ENCODE measurements around the gene ULK3. TPM values are rescaled to one million over a fixed set of nuclear protein-coding genes. Genes with fewer than 3 reads are reported as not detected.

The ULK3 gene
- total RNA-seq, 1 donor from 2014 or later = 52.1 TPM

DNA sequence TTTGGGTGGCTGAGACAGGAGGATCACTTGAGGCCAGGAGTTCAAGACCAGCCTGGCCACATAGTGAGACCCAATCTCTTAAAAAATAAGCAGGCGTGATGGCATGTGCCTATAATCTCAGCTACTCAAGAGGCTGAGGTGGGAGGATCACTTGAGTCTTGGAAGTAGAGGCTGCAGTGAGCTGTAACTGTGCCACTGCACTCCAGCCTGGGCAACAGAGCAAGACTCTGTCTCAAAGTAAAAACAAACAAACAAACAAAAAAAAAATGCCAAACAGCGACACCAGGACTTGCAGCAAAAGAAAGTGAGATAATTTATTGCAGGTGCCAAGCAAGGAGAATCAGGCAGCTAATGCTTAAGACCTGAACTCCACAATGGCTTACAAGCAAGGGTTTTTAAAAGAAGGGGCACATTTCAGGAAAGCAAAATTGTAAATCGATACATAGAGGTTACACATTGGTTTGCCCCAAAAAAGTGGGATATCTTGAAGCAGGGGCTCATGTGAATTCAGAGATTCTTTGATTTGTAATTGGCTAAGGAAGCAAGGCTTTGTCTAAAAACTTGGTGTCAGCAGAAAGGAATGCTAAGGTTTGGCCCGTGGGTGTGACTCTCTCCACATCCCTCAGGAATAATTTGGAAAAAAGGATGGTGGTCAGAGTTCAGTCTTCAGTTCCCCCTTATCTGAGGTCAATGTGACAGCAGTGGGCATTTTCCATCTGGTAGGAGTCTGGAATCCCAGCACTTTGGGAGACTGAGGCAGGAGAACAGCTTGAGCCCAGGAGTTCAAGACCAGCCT lies 41.7 kb upstream of the ULK3 start:
- ChIA-PET CTCF (interaction anchor here (0.6 to 1.7 kb wide), 2 partner anchors 16 to 89 kb away, joined by 3 to 11 read pairs; no protein-coding TSS in a partner anchor), POLR2A (no interaction called here)
- H3K9me3 Mint-ChIP-seq = no peaks in the 10 kb centered on the region
- intact Hi-C loops (cut with micrococcal nuclease) = no loop called here
- TF ChIP-seq, protein P1, sequence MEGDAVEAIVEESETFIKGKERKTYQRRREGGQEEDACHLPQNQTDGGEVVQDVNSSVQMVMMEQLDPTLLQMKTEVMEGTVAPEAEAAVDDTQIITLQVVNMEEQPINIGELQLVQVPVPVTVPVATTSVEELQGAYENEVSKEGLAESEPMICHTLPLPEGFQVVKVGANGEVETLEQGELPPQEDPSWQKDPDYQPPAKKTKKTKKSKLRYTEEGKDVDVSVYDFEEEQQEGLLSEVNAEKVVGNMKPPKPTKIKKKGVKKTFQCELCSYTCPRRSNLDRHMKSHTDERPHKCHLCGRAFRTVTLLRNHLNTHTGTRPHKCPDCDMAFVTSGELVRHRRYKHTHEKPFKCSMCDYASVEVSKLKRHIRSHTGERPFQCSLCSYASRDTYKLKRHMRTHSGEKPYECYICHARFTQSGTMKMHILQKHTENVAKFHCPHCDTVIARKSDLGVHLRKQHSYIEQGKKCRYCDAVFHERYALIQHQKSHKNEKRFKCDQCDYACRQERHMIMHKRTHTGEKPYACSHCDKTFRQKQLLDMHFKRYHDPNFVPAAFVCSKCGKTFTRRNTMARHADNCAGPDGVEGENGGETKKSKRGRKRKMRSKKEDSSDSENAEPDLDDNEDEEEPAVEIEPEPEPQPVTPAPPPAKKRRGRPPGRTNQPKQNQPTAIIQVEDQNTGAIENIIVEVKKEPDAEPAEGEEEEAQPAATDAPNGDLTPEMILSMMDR (IDR thresholded peaks at IDR 0.05) = no peak
- no peak overlapping the region for H3K4me3 Mint-ChIP-seq
- ATAC-seq (ENCODE audit: low read depth) = no peak
- H3K36me3 Mint-ChIP-seq (ENCODE audit: low read depth) = no peaks in the 10 kb centered on the region
- no peak overlapping the region for H3K27ac Mint-ChIP-seq
- DNase-seq = no peak
- H3K27me3 Mint-ChIP-seq = no peaks in the 10 kb centered on the region
- peaks cover 14% of the 10 kb centered on the region for H3K4me1 Mint-ChIP-seq

DNA sequence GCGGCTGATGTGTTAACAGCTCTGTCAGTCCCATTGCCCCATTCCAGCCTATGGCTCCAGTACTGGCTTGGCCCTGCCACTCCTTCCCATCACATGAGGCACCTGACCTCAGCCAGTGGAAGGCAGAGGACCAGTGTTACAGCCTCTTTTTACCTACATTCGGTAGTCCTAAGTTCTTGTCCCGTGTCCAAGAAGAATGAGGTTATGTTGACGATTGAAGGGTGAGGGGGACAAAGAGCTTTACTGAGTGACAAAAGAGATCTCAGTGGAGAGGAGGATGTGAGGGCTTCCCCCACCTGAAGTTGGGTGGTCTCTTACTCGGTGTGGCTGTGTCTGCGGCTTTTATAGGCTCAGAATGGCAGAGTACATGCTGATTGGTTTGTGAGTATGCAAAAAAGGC lies 39.6 kb upstream of the ULK3 start:
- DNase-seq = no peak
- Mint-ChIP-seq H3K27ac (no peak overlapping the region), H3K4me1 (peaks cover 8% of the 10 kb centered on the region), H3K9me3 (no peaks in the 10 kb centered on the region), H3K4me3 (no peak overlapping the region), H3K36me3 (ENCODE audit: low read depth) (no peaks in the 10 kb centered on the region), H3K27me3 (no peaks in the 10 kb centered on the region)
- intact Hi-C loops (cut with micrococcal nuclease) = no loop called here
- CTCF ChIA-PET = no interaction called here
- POLR2A ChIA-PET = interaction anchor here (1.1 kb wide), 1 partner anchor 10 kb away, joined by 11 read pairs; the partner anchor contains the start of gene SCAMP2
- ATAC-seq (ENCODE audit: low read depth) = no peak
- TF ChIP-seq, protein P1 (IDR thresholded peaks at IDR 0.05) = no peak

DNA sequence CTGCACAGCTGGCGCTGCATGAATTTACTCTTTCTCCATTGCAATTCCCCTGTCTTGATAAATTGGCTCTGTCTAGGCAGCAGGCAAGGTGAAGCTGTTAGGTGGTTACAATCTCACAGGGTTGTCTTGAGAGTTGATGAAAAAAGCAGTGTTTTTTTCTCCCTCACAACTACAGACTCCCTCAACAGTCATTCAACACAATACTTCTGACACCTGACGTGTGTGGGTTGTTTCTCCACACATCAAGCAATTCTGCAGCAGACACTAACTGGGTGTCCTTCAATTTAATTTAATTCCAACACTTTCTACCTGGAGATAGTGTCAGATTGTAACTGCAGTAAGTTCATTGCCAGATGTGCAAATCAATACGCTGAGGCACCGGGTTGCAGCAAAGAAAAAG lies 35.3 kb upstream of the ULK3 start:
- POLR2A ChIA-PET = interaction anchor here (0.7 kb wide), 1 partner anchor 816 kb away, joined by 3 read pairs; no protein-coding TSS in a partner anchor
- H3K36me3 Mint-ChIP-seq (ENCODE audit: low read depth) = peaks cover 2% of the 10 kb centered on the region

DNA sequence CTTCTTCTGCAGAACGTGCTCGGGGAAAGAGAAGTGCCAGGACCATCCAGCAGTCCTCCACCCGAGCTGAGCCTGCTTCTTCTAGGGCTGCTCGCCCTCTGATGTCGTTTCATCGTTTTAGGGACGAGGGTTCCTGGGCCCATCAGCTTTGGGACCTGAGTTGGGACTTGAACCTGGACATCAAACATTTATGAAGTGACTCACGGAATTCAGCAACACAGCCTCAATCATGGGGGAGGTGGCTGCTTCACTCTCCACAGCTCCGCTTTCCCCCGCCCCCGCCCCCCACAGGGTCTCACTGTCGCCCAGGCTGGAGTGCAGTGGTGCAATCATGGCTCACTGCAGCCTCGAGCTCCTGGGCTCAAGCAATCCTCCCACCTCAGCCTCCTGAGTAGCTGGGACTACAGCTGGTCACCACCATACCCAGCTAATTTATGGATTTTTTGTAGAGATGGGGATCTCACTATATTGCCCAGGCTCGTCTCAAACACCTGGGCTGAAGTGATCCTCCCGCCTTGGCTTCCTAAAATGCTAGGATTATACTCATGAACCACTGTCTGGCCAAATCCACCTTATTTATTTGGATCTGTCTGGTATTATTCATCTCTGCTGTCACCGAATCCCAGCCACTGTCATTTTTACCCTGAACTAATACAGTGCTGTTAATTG lies 30.9 kb upstream of the ULK3 start:
- no peak for ATAC-seq (ENCODE audit: low read depth)
- CTCF ChIA-PET = interaction anchor here (0.9 kb wide), 1 partner anchor 27 kb away, joined by 7 read pairs; no protein-coding TSS in a partner anchor
- peak overlapping the region; percentile 92 for H3K27ac Mint-ChIP-seq
- H3K4me1 Mint-ChIP-seq = peaks cover 43% of the 10 kb centered on the region
- intact Hi-C loops (cut with micrococcal nuclease) = loop anchor here (1.0 to 2.0 kb wide), 7 partner anchors 16 to 333 kb away; partner anchors contain the start of genes ARID3B, CLK3, COX5A and FAM219B
- peak overlapping the region; percentile 90 for H3K4me3 Mint-ChIP-seq
- TF ChIP-seq, protein P1 (IDR thresholded peaks at IDR 0.05) = no peak
- DNase-seq = no peak
- POLR2A ChIA-PET = interaction anchor here (0.5 to 2.6 kb wide), 18 partner anchors 16 to 766 kb away, joined by 3 to 17 read pairs (median 6); partner anchors contain the start of genes FAM219B, IMP3 and MPI
- no peaks in the 10 kb centered on the region for H3K9me3 Mint-ChIP-seq
- no peaks in the 10 kb centered on the region for H3K27me3 Mint-ChIP-seq
- H3K36me3 Mint-ChIP-seq (ENCODE audit: low read depth) = peaks cover 26% of the 10 kb centered on the region

More for the DNA sequence above, 35.3 kb upstream of the ULK3 start:
- DNase-seq (no peak), ATAC-seq (ENCODE audit: low read depth) (no peak)
- intact Hi-C loops (cut with micrococcal nuclease) = no loop called here
- CTCF ChIA-PET = no interaction called here
- no peaks in the 10 kb centered on the region for H3K27me3 Mint-ChIP-seq
- TF ChIP-seq, protein P1 (IDR thresholded peaks at IDR 0.05) = no peak
- H3K9me3 Mint-ChIP-seq = no peaks in the 10 kb centered on the region
- H3K4me1 Mint-ChIP-seq = peaks cover 6% of the 10 kb centered on the region
- H3K4me3 Mint-ChIP-seq = no peak overlapping the region
- no peak overlapping the region for H3K27ac Mint-ChIP-seq

All from activated B cell treated with CpG ODN at 0.5 μM for 24 hours (primary cell).